Hepatocyte (in vitro differentiated cells): ENCODE results near the gene NUCB2. TPM values are rescaled to one million over a fixed set of nuclear protein-coding genes. Genes with fewer than 3 reads are reported as not detected.

ENCODE experiments used
- DNase-seq: peaks from one replicate; pipeline ENCODE4 v3.0.0-alpha.2; 2016; ENCODE audit warnings: low spot score
- H2AFZ ChIP-seq: fragments of 200-600 bp; sonication (generic); 2 replicates; pipeline ENCODE4 v1.6.0; 2016; ENCODE audit warnings: antibody characterized with exemption, mild to moderate bottlenecking
- H3K27ac ChIP-seq: fragments of 200-600 bp; sonication (generic); 2 replicates; pipeline ENCODE4 v1.5.1; 2016; ENCODE audit warnings: mild to moderate bottlenecking
- H3K27me3 ChIP-seq: fragments of 200-600 bp; sonication (generic); 2 replicates; pipeline ENCODE4 v1.6.1; 2016
- H3K36me3 ChIP-seq: fragments of 200-600 bp; sonication (generic); replicated peaks from 2 replicates; pipeline ENCODE4 v1.5.1; 2016; ENCODE audit warnings: low read depth; ENCODE audit not compliant: insufficient read depth
- H3K4me1 ChIP-seq: fragments of 200-600 bp; sonication (generic); 2 replicates; pipeline ENCODE4 v1.5.1; 2016; ENCODE audit warnings: mild to moderate bottlenecking, moderate library complexity; ENCODE audit not compliant: insufficient read depth
- H3K4me2 ChIP-seq: fragments of 200-600 bp; sonication (generic); 2 replicates; pipeline ENCODE4 v1.6.0; 2016
- H3K4me3 ChIP-seq: fragments of 200-600 bp; sonication (generic); 2 replicates; pipeline ENCODE4 v1.5.1; 2016; ENCODE audit warnings: mild to moderate bottlenecking
- H3K79me2 ChIP-seq: fragments of 200-600 bp; sonication (generic); 2 replicates; pipeline ENCODE4 v1.6.0; 2017; ENCODE audit warnings: mild to moderate bottlenecking
- H3K9me2 ChIP-seq: fragments of 200-600 bp; sonication (generic); replicated peaks from 2 replicates; pipeline ENCODE4 v1.6.0; 2017; ENCODE audit warnings: mild to moderate bottlenecking; ENCODE audit not compliant: insufficient read depth
- H3K9me3 ChIP-seq: fragments of 200-600 bp; sonication (generic); 2 replicates; pipeline ENCODE4 v1.5.1; 2016; ENCODE audit warnings: low read depth, mild to moderate bottlenecking
- H4K20me1 ChIP-seq: fragments of 200-600 bp; sonication (generic); 2 replicates; pipeline ENCODE4 v1.6.0; 2016; ENCODE audit warnings: mild to moderate bottlenecking; ENCODE audit not compliant: insufficient read depth, poor library complexity, severe bottlenecking
- EZH2 ChIP-seq: fragments of 200-600 bp; sonication (generic); IDR thresholded peaks from 2 replicates; pipeline ENCODE4 v1.6.1; 2016; ENCODE audit warnings: antibody characterized with exemption, mild to moderate bottlenecking, borderline replicate concordance
- EZH2phosphoT487 ChIP-seq: fragments of 200-600 bp; sonication (generic); IDR thresholded peaks from one replicate; pipeline ENCODE4 v1.6.1; 2018; ENCODE audit warnings: antibody characterized with exemption, mild to moderate bottlenecking, low read depth, moderate library complexity; ENCODE audit not compliant: unreplicated experiment, severe bottlenecking
- WGBS: methylation state at CpG from one replicate; pipeline ENCODE4 v1.1.6; 2016; ENCODE audit warnings: low lambda C conversion rate; ENCODE audit errors: missing lambda C conversion rate; 5-methylcytosine and 5-hydroxymethylcytosine counted together
- polyA plus RNA-seq: library from polyadenylated mRNA; unstranded; fragments of >200 nt; fragmentation: Nextera tagmentation; extraction: Ambion mirVana; gene quantifications from 2 replicates; pipeline ENCODE4 v1.2.1, GENCODE V29; 2016
- total RNA-seq: library from RNA; depleted of rRNA; stranded (reverse); fragments of >200 nt; gene quantifications from 2 replicates; pipeline ENCODE4 v1.2.3, GENCODE V29; 2014
- TF ChIP-seq, protein P1 (sequence below): fragments of 200-600 bp; sonication (generic); IDR thresholded peaks from 2 replicates; pipeline ENCODE4 v1.5.1; 2016; ENCODE audit warnings: antibody characterized with exemption, mild to moderate bottlenecking; ENCODE audit not compliant: poor library complexity

Gene NUCB2
- total and polyA plus RNA-seq, 2 experiments from 2014 or later: 93.4 to 196 TPM

DNA sequence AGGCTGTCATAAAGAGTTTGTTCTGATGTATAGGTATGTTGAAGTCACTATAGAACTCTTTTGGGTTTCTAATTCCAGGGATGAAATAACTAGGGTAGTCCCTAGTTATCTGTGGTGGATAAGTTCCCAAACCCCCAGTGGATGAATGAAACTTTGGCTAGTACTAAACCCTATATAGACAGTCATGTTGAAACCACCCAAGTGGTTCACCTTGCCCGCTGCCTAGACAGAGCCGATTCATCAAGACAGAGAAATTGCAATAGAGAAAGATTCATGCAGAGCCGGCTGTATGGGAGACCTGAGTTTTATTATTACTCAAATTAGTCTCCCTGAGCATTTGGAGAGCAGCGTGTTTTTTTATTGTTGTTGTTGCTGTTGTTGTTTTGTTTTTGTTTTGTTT, 23.8 kb upstream of the NUCB2 start:
- TF ChIP-seq EZH2: no peak
- TF ChIP-seq, protein P1, sequence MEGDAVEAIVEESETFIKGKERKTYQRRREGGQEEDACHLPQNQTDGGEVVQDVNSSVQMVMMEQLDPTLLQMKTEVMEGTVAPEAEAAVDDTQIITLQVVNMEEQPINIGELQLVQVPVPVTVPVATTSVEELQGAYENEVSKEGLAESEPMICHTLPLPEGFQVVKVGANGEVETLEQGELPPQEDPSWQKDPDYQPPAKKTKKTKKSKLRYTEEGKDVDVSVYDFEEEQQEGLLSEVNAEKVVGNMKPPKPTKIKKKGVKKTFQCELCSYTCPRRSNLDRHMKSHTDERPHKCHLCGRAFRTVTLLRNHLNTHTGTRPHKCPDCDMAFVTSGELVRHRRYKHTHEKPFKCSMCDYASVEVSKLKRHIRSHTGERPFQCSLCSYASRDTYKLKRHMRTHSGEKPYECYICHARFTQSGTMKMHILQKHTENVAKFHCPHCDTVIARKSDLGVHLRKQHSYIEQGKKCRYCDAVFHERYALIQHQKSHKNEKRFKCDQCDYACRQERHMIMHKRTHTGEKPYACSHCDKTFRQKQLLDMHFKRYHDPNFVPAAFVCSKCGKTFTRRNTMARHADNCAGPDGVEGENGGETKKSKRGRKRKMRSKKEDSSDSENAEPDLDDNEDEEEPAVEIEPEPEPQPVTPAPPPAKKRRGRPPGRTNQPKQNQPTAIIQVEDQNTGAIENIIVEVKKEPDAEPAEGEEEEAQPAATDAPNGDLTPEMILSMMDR: no peak
- no peak for TF ChIP-seq EZH2phosphoT487

DNA sequence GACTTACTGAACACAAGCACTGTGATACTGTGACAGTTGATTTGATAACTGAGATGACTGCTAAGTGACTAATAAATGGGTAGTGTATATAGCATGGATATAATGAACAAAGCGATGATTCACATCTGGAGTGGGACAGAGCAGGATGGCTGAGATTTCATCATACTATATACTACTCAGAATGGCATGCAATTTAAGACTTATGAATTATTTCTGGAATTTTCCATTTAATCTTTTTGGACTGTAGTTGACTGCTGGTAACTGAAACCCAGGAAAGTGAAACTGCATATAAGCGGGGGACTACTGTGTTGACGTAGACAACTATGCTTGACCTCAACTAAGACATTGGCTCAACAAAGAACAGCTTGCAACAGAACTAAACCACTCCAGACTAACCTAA, 20.0 kb upstream of the NUCB2 start:
- H3K9me3 ChIP-seq: no peaks in the 10 kb centered on the region
- no peaks in the 10 kb centered on the region for H3K79me2 ChIP-seq
- H3K9me2 ChIP-seq: no peaks in the 10 kb centered on the region
- H3K4me2 ChIP-seq: no peak overlapping the region
- peak; percentile 35 for DNase-seq
- no peaks in the 10 kb centered on the region for H3K36me3 ChIP-seq
- no peak overlapping the region for H2AFZ ChIP-seq
- H4K20me1 ChIP-seq: no peaks in the 10 kb centered on the region
- H3K4me1 ChIP-seq: peaks cover 5% of the 10 kb centered on the region
- WGBS: 67% methylated on average over 3 of the region's 3 CpGs
- H3K27me3 ChIP-seq: no peaks in the 10 kb centered on the region
- TF ChIP-seq EZH2phosphoT487 (no peak), EZH2 (no peak)
- TF ChIP-seq, protein P1: no peak
- H3K27ac ChIP-seq: peak overlapping the region; percentile 82
- H3K4me3 ChIP-seq: no peak overlapping the region

More for the DNA sequence above, 23.8 kb upstream of the NUCB2 start:
- Histone ChIP-seq H3K27ac (no peak overlapping the region), H4K20me1 (no peaks in the 10 kb centered on the region), H3K9me2 (no peaks in the 10 kb centered on the region), H2AFZ (no peak overlapping the region), H3K27me3 (no peaks in the 10 kb centered on the region), H3K36me3 (no peaks in the 10 kb centered on the region), H3K4me2 (no peak overlapping the region), H3K9me3 (no peaks in the 10 kb centered on the region), H3K79me2 (no peaks in the 10 kb centered on the region), H3K4me1 (no peaks in the 10 kb centered on the region), H3K4me3 (no peak overlapping the region)
- no peak for DNase-seq
- 89% methylated on average over 4 of the region's 4 CpGs for WGBS

DNA sequence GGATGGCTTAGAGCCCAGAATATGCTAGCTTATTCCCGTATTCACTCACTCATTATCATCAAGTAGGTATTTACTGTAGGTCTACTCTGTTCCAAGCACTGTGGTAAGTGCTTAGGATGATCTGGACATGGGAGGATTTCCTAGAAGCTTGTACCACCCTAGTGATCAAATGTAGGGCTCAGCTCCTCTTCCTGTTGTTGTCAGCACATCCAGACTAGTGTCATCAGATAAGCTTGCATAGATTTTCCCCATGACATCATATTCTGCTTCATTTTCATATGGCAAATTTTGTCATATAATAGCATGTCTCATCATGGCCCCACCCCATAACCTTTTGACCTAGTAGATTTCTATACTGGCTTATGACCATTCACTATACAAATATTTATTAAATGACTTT, 19.3 kb upstream of the NUCB2 start:
- Histone ChIP-seq H3K36me3 (no peaks in the 10 kb centered on the region), H3K9me3 (no peaks in the 10 kb centered on the region), H3K27me3 (no peaks in the 10 kb centered on the region), H3K4me1 (peaks cover 5% of the 10 kb centered on the region), H4K20me1 (no peaks in the 10 kb centered on the region), H3K4me2 (no peak overlapping the region), H3K79me2 (no peaks in the 10 kb centered on the region), H3K9me2 (no peaks in the 10 kb centered on the region), H3K4me3 (no peak overlapping the region), H2AFZ (no peak overlapping the region), H3K27ac (peak overlapping the region; percentile 82)
- DNase-seq: peak; percentile 18
- WGBS: 57% methylated on average over 1 of the region's 1 CpG
- TF ChIP-seq EZH2phosphoT487 (no peak), EZH2 (no peak)
- TF ChIP-seq, protein P1: no peak

DNA sequence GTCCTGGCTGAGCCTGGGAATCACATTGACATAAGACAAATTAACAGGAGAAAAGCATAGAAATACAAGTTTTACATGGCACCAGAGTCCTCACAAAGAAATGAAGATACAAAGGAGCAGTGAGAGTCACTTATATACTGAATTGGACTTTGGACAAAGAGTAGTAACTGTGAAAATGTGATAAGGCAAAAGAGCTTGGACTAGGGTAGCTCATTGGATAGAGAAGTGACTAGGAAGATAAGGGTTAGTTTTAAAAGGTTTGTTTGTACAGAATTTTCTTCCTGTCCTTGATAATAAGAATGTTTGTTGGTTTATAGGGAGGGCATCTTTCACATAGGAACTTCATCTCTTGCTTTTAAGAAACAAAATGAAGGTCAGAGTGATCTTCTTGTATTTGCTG, 17.9 kb upstream of the NUCB2 start:
- TF ChIP-seq EZH2: no peak
- no peak for TF ChIP-seq EZH2phosphoT487
- TF ChIP-seq, protein P1: no peak
- Histone ChIP-seq H3K4me3 (no peak overlapping the region), H3K9me2 (no peaks in the 10 kb centered on the region), H3K9me3 (no peaks in the 10 kb centered on the region), H3K27me3 (no peaks in the 10 kb centered on the region), H3K4me1 (peaks cover 5% of the 10 kb centered on the region), H2AFZ (no peak overlapping the region), H3K27ac (no peak overlapping the region), H3K4me2 (peak overlapping the region; percentile 3), H3K79me2 (no peaks in the 10 kb centered on the region), H4K20me1 (no peaks in the 10 kb centered on the region), H3K36me3 (no peaks in the 10 kb centered on the region)
- DNase-seq: peak; percentile 23
